GM12878 (cell line): ENCODE measurements around the gene SMPX. TPM values are rescaled to one million over a fixed set of nuclear protein-coding genes. Genes with fewer than 3 reads are reported as not detected.

Experiments
- ATAC-seq: fragments of 200-7000 bp; cut with Tn5 transposase; 3 replicates; pipeline ENCODE4 v1.9.1; 2020; ENCODE audit warnings: mild to moderate bottlenecking, moderate library complexity
- BruUV-seq: library from RNA; stranded (reverse); fragments of 400-500 nt; replicated peaks from 2 replicates; lab custom pipeline; 2021; lab: Mats Ljungman, UMichigan
- CTCF ChIA-PET: fragments of 300-600 bp; sonication (Branson Sonifier 250); formaldehyde crosslinking; extraction: SDS; loops from one replicate; lab custom pipeline; 2021; ENCODE audit warnings: inconsistent platforms; lab: Yijun Ruan, JAX
- POLR2A ChIA-PET: fragments of 350-600 bp; formaldehyde crosslinking; extraction: SDS; loops from one replicate; lab custom pipeline; 2021; ENCODE audit warnings: inconsistent platforms; lab: Charles Lee
- RAD21 ChIA-PET: fragments of 300-600 bp; sonication (Branson Sonifier 250); formaldehyde crosslinking; loops from one replicate; lab custom pipeline; 2023; ENCODE audit warnings: antibody characterized with exemption; ENCODE audit not compliant: unreplicated experiment; lab: Charles Lee
- SMC1A ChIA-PET: fragments of 300-600 bp; sonication (Branson Sonifier 250); formaldehyde crosslinking; loops from one replicate; lab custom pipeline; 2023; ENCODE audit not compliant: unreplicated experiment, uncharacterized antibody; lab: Charles Lee
- DNase-seq: peaks from one replicate; pipeline ENCODE4 v3.0.0-alpha.2; 2011; ENCODE audit warnings: low read depth, low spot score
- FAIRE-seq: peaks from 3 replicates; lab custom pipeline; 2011; peaks lifted over from hg19 to GRCh38; lab: Jason Lieb, UNC
- H2AFZ ChIP-seq: 2 replicates; pipeline ENCODE4 v1.6.0; 2011; ENCODE audit warnings: low read depth, low read length, control low read depth; ENCODE audit not compliant: control insufficient read depth
- H3K27ac ChIP-seq: 2 replicates; pipeline ENCODE4 v1.5.1; 2011; ENCODE audit warnings: control low read depth; ENCODE audit not compliant: control insufficient read depth, insufficient read depth
- H3K27me3 ChIP-seq, 2 experiments: replicated peaks in 1 of 2; 2 replicates each; pipeline versions ENCODE4 v1.6.0 to v1.6.1; 2011; ENCODE audit warnings: low read length in 1 of 2; ENCODE audit not compliant: control insufficient read depth in 2 of 2, insufficient read depth in 2 of 2
- H3K36me3 ChIP-seq, 2 experiments: 2 replicates each; pipeline ENCODE4 v1.5.1; 2011; ENCODE audit warnings: low read length in 1 of 2; ENCODE audit not compliant: control insufficient read depth in 2 of 2, insufficient read depth in 2 of 2
- H3K4me1 ChIP-seq: 2 replicates; pipeline ENCODE4 v1.6.1; 2011; ENCODE audit warnings: mild to moderate bottlenecking, low read length, moderate library complexity, mixed read lengths; ENCODE audit not compliant: control insufficient read depth, insufficient read depth
- H3K4me2 ChIP-seq: 2 replicates; pipeline ENCODE4 v1.6.0; 2011; ENCODE audit warnings: control low read depth; ENCODE audit not compliant: control insufficient read depth, insufficient read depth
- H3K4me3 ChIP-seq: fragments of 200-600 bp; sonication (generic); 2 replicates; pipeline ENCODE4 v1.5.1; 2016
- H3K79me2 ChIP-seq: 2 replicates; pipeline ENCODE4 v1.6.0; 2011; ENCODE audit warnings: low read length; ENCODE audit not compliant: control insufficient read depth, insufficient read depth
- H3K9ac ChIP-seq: 2 replicates; pipeline ENCODE4 v1.8.0; 2011; ENCODE audit warnings: low read length, control low read depth, mixed read lengths; ENCODE audit not compliant: control insufficient read depth, insufficient read depth
- H3K9me3 ChIP-seq: replicated peaks from 3 replicates; pipeline ENCODE4 v1.5.1; 2011; ENCODE audit warnings: mild to moderate bottlenecking, low read length; ENCODE audit not compliant: control insufficient read depth, insufficient read depth
- H4K20me1 ChIP-seq: 2 replicates; pipeline ENCODE4 v1.6.0; 2011; ENCODE audit not compliant: control insufficient read depth, insufficient read depth
- CEBPB ChIP-seq, 2 experiments: fragments of 150-350 bp in 1 of 2; IDR thresholded peaks; 2 replicates each; pipeline ENCODE4 v1.6.1; 2012 to 2014; ENCODE audit warnings: low read depth in 2 of 2, low read length in 2 of 2, borderline replicate concordance in 1 of 2, inconsistent platforms in 1 of 2
- CHD2 ChIP-seq: IDR thresholded peaks from 2 replicates; pipeline ENCODE4 v1.6.1; 2011; ENCODE audit warnings: low read depth, low read length, improper control_type of control experiment, borderline replicate concordance
- EGR1 ChIP-seq, 2 experiments: IDR thresholded peaks; 1 replicate in 1 of 2; 2 replicates in 1 of 2; pipeline ENCODE4 v1.6.1; 2011 to 2012; ENCODE audit warnings: low read depth in 2 of 2, low read length in 2 of 2, borderline replicate concordance in 1 of 2, mild to moderate bottlenecking in 1 of 2, moderate library complexity in 1 of 2
- FOXM1 ChIP-seq: IDR thresholded peaks from 2 replicates; pipeline ENCODE4 v1.6.1; 2012; ENCODE audit warnings: low read depth, mild to moderate bottlenecking, inconsistent platforms, low read length, moderate library complexity
- HDAC6 ChIP-seq: fragments of 200-600 bp; sonication (generic); IDR thresholded peaks from one replicate; pipeline ENCODE4 v1.8.0; 2017; ENCODE audit warnings: antibody characterized with exemption; ENCODE audit not compliant: unreplicated experiment
- MEF2B ChIP-seq: fragments of 450-650 bp; IDR thresholded peaks from 2 replicates; pipeline ENCODE4 v1.6.1; 2018; ENCODE audit warnings: mild to moderate bottlenecking, moderate library complexity; ENCODE audit not compliant: partially characterized antibody, poor library complexity, severe bottlenecking
- SMAD5 ChIP-seq: IDR thresholded peaks from 2 replicates; pipeline ENCODE4 v1.6.1; 2016; ENCODE audit warnings: antibody characterized with exemption, low read depth
- STAT3 ChIP-seq: IDR thresholded peaks from 2 replicates; pipeline ENCODE4 v1.6.1; 2011; ENCODE audit warnings: low read depth, low read length, improper control_type of control experiment
- WGBS: methylation state at CpG from one replicate; pipeline ENCODE4 v1.1.6; 2016; ENCODE audit warnings: low lambda C conversion rate; ENCODE audit not compliant: insufficient replicate concordance, insufficient coverage; ENCODE audit errors: missing lambda C conversion rate; 5-methylcytosine and 5-hydroxymethylcytosine counted together
- in situ Hi-C: fragments of 300-500 bp; cut with MboI; formaldehyde crosslinking; loops from 9 replicates; pipeline ENCODE4 v1.14.3; 2018; ENCODE audit warnings: mixed read lengths
- intact Hi-C: fragments of 100-400 bp; cut with micrococcal nuclease; formaldehyde crosslinking; loops from one replicate; pipeline ENCODE4 v1.14.2; 2022; ENCODE audit not compliant: unreplicated experiment
- polyA plus RNA-seq, 11 experiments: library from polyadenylated mRNA; depleted of rRNA in 4 of 11; unstranded in 6 of 11; stranded (reverse) in 5 of 11; fragments of >200 nt; fragmentation: Nextera tagmentation in 4 of 11; fragmentation: Illumina TruSeq in 1 of 11; extraction: Ambion mirVana in 4 of 11; extraction: Trizol in 1 of 11; gene quantifications; 1 replicate in 1 of 11; 2 replicates in 10 of 11; pipeline versions ENCODE4 v1.2.1 to v1.2.3, GENCODE V29; 2011 to 2016; ENCODE audit warnings: inconsistent platforms in 2 of 11, missing spikeins in 2 of 11, low read depth in 1 of 11
- total RNA-seq, 4 experiments: library from RNA; depleted of rRNA in 3 of 4; stranded (reverse); fragments of >200 nt in 3 of 4; fragmentation: Illumina TruSeq in 1 of 4; extraction: Trizol in 1 of 4; gene quantifications; 2 replicates each; pipeline versions ENCODE4 v1.2.1 to v1.2.3, GENCODE V29; 2013 to 2021
- TF ChIP-seq, protein P1 (sequence below): fragments of 450-650 bp; formaldehyde crosslinking; IDR thresholded peaks from 2 replicates; pipeline ENCODE4 v1.4.0; 2020; ENCODE audit warnings: mild to moderate bottlenecking, moderate library complexity

The SMPX gene
- total and polyA plus RNA-seq, 10 of the 15 experiments (the other 5 are each of a cell fraction or from before 2014, with no cell fraction given): 0.08 to 0.09 TPM; not detected in 8

- TF ChIP-seq STAT3: no peak
These were observed 40.8 kb upstream of the SMPX start (continued) for GRCh38 chrX:21798677-21799219.

DNA sequence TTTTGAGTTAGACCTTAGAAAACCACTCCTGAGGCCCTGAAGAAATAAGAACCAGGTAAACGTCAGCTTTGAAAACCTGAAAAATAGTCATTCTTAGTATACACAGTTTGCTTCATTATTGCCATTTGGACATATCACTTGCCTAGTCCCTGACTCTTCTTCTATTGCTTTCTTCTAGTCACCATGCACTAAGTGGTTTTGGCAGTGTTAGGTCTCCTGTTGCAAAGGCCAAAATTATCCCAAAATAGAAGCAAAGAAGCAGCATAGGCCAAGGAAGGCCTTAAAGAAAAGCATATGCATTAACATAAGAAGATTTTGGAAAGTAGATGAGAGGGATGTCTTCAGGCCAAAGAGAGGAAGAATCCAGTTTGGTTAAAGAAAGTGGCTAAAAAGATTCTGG lies 24.1 kb upstream of the SMPX start:
- no peaks in the 10 kb centered on the region for H4K20me1 ChIP-seq
- DNase-seq (no peak), ATAC-seq (no peak), FAIRE-seq (no peak)
- no peaks in the 10 kb centered on the region for H3K4me1 ChIP-seq
- H2AFZ ChIP-seq: no peak overlapping the region
- no peaks in the 10 kb centered on the region for H3K79me2 ChIP-seq
- ChIA-PET SMC1A (no interaction called here), CTCF (interaction anchor here (1.6 kb wide), 1 partner anchor 11 kb away, joined by 5 read pairs; no protein-coding TSS in a partner anchor), POLR2A (no interaction called here), RAD21 (no interaction called here)
- 42% methylated on average over 1 of the region's 1 CpG for WGBS
- no peaks in the 10 kb centered on the region for H3K36me3 ChIP-seq
- in situ Hi-C loops (no loop called here), intact Hi-C loops (no loop called here)
- no peaks in the 10 kb centered on the region for H3K27me3 ChIP-seq
- no peaks in the 10 kb centered on the region for H3K9me3 ChIP-seq
- no peak overlapping the region for H3K4me3 ChIP-seq
- H3K4me2 ChIP-seq: no peak overlapping the region
- no peak overlapping the region for H3K9ac ChIP-seq
- no peak for TF ChIP-seq HDAC6
- TF ChIP-seq CHD2: no peak
- no peak for TF ChIP-seq SMAD5
- no peak for TF ChIP-seq MEF2B
- TF ChIP-seq EGR1 (IDR thresholded peaks at IDR 0.05; ENCODE audit: borderline replicate concordance in 1 of 2, low read depth in 2 of 2, low read length in 2 of 2): no peak
- TF ChIP-seq, protein P1, sequence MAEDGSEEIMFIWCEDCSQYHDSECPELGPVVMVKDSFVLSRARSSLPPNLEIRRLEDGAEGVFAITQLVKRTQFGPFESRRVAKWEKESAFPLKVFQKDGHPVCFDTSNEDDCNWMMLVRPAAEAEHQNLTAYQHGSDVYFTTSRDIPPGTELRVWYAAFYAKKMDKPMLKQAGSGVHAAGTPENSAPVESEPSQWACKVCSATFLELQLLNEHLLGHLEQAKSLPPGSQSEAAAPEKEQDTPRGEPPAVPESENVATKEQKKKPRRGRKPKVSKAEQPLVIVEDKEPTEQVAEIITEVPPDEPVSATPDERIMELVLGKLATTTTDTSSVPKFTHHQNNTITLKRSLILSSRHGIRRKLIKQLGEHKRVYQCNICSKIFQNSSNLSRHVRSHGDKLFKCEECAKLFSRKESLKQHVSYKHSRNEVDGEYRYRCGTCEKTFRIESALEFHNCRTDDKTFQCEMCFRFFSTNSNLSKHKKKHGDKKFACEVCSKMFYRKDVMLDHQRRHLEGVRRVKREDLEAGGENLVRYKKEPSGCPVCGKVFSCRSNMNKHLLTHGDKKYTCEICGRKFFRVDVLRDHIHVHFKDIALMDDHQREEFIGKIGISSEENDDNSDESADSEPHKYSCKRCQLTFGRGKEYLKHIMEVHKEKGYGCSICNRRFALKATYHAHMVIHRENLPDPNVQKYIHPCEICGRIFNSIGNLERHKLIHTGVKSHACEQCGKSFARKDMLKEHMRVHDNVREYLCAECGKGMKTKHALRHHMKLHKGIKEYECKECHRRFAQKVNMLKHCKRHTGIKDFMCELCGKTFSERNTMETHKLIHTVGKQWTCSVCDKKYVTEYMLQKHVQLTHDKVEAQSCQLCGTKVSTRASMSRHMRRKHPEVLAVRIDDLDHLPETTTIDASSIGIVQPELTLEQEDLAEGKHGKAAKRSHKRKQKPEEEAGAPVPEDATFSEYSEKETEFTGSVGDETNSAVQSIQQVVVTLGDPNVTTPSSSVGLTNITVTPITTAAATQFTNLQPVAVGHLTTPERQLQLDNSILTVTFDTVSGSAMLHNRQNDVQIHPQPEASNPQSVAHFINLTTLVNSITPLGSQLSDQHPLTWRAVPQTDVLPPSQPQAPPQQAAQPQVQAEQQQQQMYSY (CRISPR knock-in tag): no peak
- TF ChIP-seq CEBPB (IDR thresholded peaks at IDR 0.05; ENCODE audit: borderline replicate concordance in 1 of 2, low read depth in 2 of 2, low read length in 2 of 2): no peak
- no peak for TF ChIP-seq FOXM1
- BruUV-seq: no TSS peak
- H3K27ac ChIP-seq: no peak overlapping the region
